SU-DHL-6 (cell line): ENCODE data around the gene COL6A3.

Experiments used
- H2AFZ ChIP-seq: fragments of 200-600 bp; sonication (generic); 2 replicates; pipeline ENCODE4 v1.6.1; 2014; ENCODE audit warnings: low read depth, mild to moderate bottlenecking, moderate library complexity, mixed read lengths, antibody characterized with exemption, low read length; ENCODE audit not compliant: severe bottlenecking
- H3F3A ChIP-seq: fragments of 200-600 bp; shearing (Covaris generic); 2 replicates; pipeline ENCODE4 v1.6.0; 2016; ENCODE audit warnings: antibody characterized with exemption, mild to moderate bottlenecking; ENCODE audit not compliant: insufficient read depth
- H3K27ac ChIP-seq: fragments of 200-600 bp; sonication (generic); 2 replicates; pipeline ENCODE4 v1.5.1; 2016; ENCODE audit warnings: low read depth, mild to moderate bottlenecking, low read length, moderate library complexity, mixed read lengths
- H3K27me3 ChIP-seq: fragments of 200-600 bp; sonication (generic), shearing (Covaris generic); 2 replicates; pipeline ENCODE4 v1.6.0; 2014; ENCODE audit warnings: mild to moderate bottlenecking, low read length
- H3K36me3 ChIP-seq: fragments of 200-600 bp; sonication (generic); 2 replicates; pipeline ENCODE4 v1.6.1; 2014; ENCODE audit warnings: mild to moderate bottlenecking, low read length, mixed read lengths
- H3K4me2 ChIP-seq: fragments of 300-600, 200-600 bp; shearing (Covaris generic), sonication (generic); 2 replicates; pipeline ENCODE4 v1.6.0; 2014; ENCODE audit warnings: low read length, low read depth, mild to moderate bottlenecking; ENCODE audit not compliant: poor library complexity, severe bottlenecking
- H3K4me3 ChIP-seq: fragments of 200-600 bp; sonication (generic); 2 replicates; pipeline ENCODE4 v1.5.1; 2014; ENCODE audit warnings: antibody characterized with exemption, low read length, mild to moderate bottlenecking, mixed read lengths; ENCODE audit not compliant: insufficient read depth, poor library complexity, severe bottlenecking
- H3K79me2 ChIP-seq: fragments of 200-600 bp; sonication (generic); 2 replicates; pipeline ENCODE4 v1.6.1; 2014; ENCODE audit warnings: mild to moderate bottlenecking, low read length, moderate library complexity; ENCODE audit not compliant: insufficient read depth
- H3K9ac ChIP-seq: fragments of 200-600 bp; sonication (generic); 2 replicates; pipeline ENCODE4 v1.7.0; 2014; ENCODE audit warnings: mild to moderate bottlenecking, low read length
- H3K9me2 ChIP-seq: fragments of 200-600 bp; sonication (generic); replicated peaks from 2 replicates; pipeline ENCODE4 v1.6.1; 2014; ENCODE audit warnings: low read length; ENCODE audit not compliant: insufficient read depth
- H3K9me3 ChIP-seq: fragments of 200-600 bp; sonication (generic); 2 replicates; pipeline ENCODE4 v1.6.1; 2014; ENCODE audit warnings: low read length, mixed read lengths; ENCODE audit not compliant: insufficient read depth
- H4K20me1 ChIP-seq: fragments of 200-600 bp; sonication (generic); 2 replicates; pipeline ENCODE4 v1.6.1; 2014; ENCODE audit warnings: low read depth, mild to moderate bottlenecking, antibody characterized with exemption, low read length, moderate library complexity, mixed read lengths
- EZH2phosphoT487 ChIP-seq: fragments of 200-600 bp; sonication (generic), shearing (Covaris generic); conservative IDR thresholded peaks from 2 replicates; pipeline ENCODE4 v1.6.1; 2018; ENCODE audit warnings: mild to moderate bottlenecking, antibody characterized with exemption, low read length, moderate library complexity, mixed read lengths
- TF ChIP-seq, protein P1 (sequence below): fragments of 200-600 bp; sonication (generic); IDR thresholded peaks from one replicate; pipeline ENCODE4 v1.5.1; 2017; ENCODE audit warnings: antibody characterized with exemption, mild to moderate bottlenecking, low read length, moderate library complexity; ENCODE audit not compliant: insufficient read depth, poor library complexity, severe bottlenecking

COL6A3 gene

GRCh38 chr2:237405605-237406004, 8.4 kb downstream of the COL6A3 start:
- no peaks in the 10 kb centered on the region for H3K9me3 ChIP-seq
- TF ChIP-seq EZH2phosphoT487, result no peak
- TF ChIP-seq, protein P1, sequence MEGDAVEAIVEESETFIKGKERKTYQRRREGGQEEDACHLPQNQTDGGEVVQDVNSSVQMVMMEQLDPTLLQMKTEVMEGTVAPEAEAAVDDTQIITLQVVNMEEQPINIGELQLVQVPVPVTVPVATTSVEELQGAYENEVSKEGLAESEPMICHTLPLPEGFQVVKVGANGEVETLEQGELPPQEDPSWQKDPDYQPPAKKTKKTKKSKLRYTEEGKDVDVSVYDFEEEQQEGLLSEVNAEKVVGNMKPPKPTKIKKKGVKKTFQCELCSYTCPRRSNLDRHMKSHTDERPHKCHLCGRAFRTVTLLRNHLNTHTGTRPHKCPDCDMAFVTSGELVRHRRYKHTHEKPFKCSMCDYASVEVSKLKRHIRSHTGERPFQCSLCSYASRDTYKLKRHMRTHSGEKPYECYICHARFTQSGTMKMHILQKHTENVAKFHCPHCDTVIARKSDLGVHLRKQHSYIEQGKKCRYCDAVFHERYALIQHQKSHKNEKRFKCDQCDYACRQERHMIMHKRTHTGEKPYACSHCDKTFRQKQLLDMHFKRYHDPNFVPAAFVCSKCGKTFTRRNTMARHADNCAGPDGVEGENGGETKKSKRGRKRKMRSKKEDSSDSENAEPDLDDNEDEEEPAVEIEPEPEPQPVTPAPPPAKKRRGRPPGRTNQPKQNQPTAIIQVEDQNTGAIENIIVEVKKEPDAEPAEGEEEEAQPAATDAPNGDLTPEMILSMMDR, result no peak
- no peaks in the 10 kb centered on the region for H3F3A ChIP-seq
- H3K79me2 ChIP-seq, result no peaks in the 10 kb centered on the region
- H3K9me2 ChIP-seq, result no peaks in the 10 kb centered on the region
- no peak overlapping the region for H3K27ac ChIP-seq
- no peak overlapping the region for H3K4me2 ChIP-seq
- H3K4me3 ChIP-seq, result no peak overlapping the region
- no peaks in the 10 kb centered on the region for H3K27me3 ChIP-seq
- H3K36me3 ChIP-seq, result no peaks in the 10 kb centered on the region
- H2AFZ ChIP-seq, result no peak overlapping the region
- H4K20me1 ChIP-seq, result no peaks in the 10 kb centered on the region
- H3K9ac ChIP-seq, result no peak overlapping the region

- Histone ChIP-seq H3K27me3 (no peaks in the 10 kb centered on the region), H3K9me3 (no peaks in the 10 kb centered on the region), H3K4me2 (no peak overlapping the region), H3K9ac (no peak overlapping the region), H3K9me2 (no peaks in the 10 kb centered on the region), H3K36me3 (no peaks in the 10 kb centered on the region), H3K27ac (no peak overlapping the region), H3K79me2 (no peaks in the 10 kb centered on the region), H3F3A (no peaks in the 10 kb centered on the region), H4K20me1 (no peaks in the 10 kb centered on the region), H2AFZ (no peak overlapping the region), H3K4me3 (no peak overlapping the region)
- TF ChIP-seq EZH2phosphoT487, result no peak
- TF ChIP-seq, protein P1, result no peak
These were observed 8.9 kb downstream of the COL6A3 start for GRCh38 chr2:237405006-237405559.

GRCh38 chr2:237404413-237404812, 9.6 kb downstream of the COL6A3 start:
- Histone ChIP-seq H3K9ac (no peak overlapping the region), H2AFZ (no peak overlapping the region), H3F3A (no peaks in the 10 kb centered on the region), H3K9me3 (no peaks in the 10 kb centered on the region), H3K36me3 (no peaks in the 10 kb centered on the region), H3K27ac (no peak overlapping the region), H4K20me1 (no peaks in the 10 kb centered on the region), H3K4me3 (no peak overlapping the region), H3K27me3 (no peaks in the 10 kb centered on the region), H3K9me2 (no peaks in the 10 kb centered on the region), H3K4me2 (no peak overlapping the region), H3K79me2 (no peaks in the 10 kb centered on the region)
- TF ChIP-seq, protein P1, result no peak
- no peak for TF ChIP-seq EZH2phosphoT487
